GM19395 (cell line): Measurements from ENCODE around the gene STK11.

Experiments used
- ATAC-seq: cut with Tn5 transposase; IDR thresholded peaks from one replicate; pipeline ENCODE4 v1.9.1; 2021; ENCODE audit warnings: mild to moderate bottlenecking, moderate library complexity; ENCODE audit not compliant: unreplicated experiment

Gene STK11

GRCh38 chr19:1260749-1261537, 55.4 kb downstream of the STK11 start:
- ATAC-seq = peak; percentile 41

- no peak for ATAC-seq
These were observed 55.9 kb downstream of the STK11 start for GRCh38 chr19:1261538-1261797.

GRCh38 chr19:1261798-1262622, 56.4 kb downstream of the STK11 start:
- ATAC-seq = no peak

- ATAC-seq = no peak
These were observed 57.1 kb downstream of the STK11 start for GRCh38 chr19:1262623-1263123.

- ATAC-seq = no peak
These were observed 57.6 kb downstream of the STK11 start for GRCh38 chr19:1263188-1263587.

GRCh38 chr19:1264801-1265614, 59.4 kb downstream of the STK11 start:
- no peak for ATAC-seq

- no peak for ATAC-seq
These were observed 60.1 kb downstream of the STK11 start for GRCh38 chr19:1265615-1266128.

GRCh38 chr19:1266129-1266915, 60.7 kb downstream of the STK11 start:
- no peak for ATAC-seq

GRCh38 chr19:1266916-1267476, 61.4 kb downstream of the STK11 start:
- ATAC-seq = no peak

GRCh38 chr19:1267477-1268225, 62.1 kb downstream of the STK11 start:
- no peak for ATAC-seq

GRCh38 chr19:1268226-1269064, 62.9 kb downstream of the STK11 start:
- no peak for ATAC-seq

- ATAC-seq = peak; percentile 55
These were observed 63.5 kb downstream of the STK11 start, which contains the start of gene CIRBP for GRCh38 chr19:1269065-1269477. Gene CIRBP (plus strand): TSS chr19:1269332. CDS start chr19:1270934, 1,602 bp downstream.

- peak; percentile 20 for ATAC-seq
These were observed 64.1 kb downstream of the STK11 start for GRCh38 chr19:1269478-1270212.

GRCh38 chr19:1270213-1270853, 64.8 kb downstream of the STK11 start:
- ATAC-seq = no peak

GRCh38 chr19:1270854-1271527, 65.4 kb downstream of the STK11 start:
- ATAC-seq = no peak
